IMR-90 (cell line): ENCODE data around the gene MYBPHL. TPM values are rescaled to one million over a fixed set of nuclear protein-coding genes. Genes with fewer than 3 reads are reported as not detected.

ENCODE experiments used
- ATAC-seq: fragments of 200-7000 bp; cut with Tn5 transposase; 2 replicates; pipeline ENCODE4 v1.9.1; 2020; ENCODE audit warnings: low read depth, mild to moderate bottlenecking, moderate library complexity
- BruUV-seq: library from RNA; stranded (reverse); fragments of 400-500 nt; replicated peaks from 2 replicates; lab custom pipeline; 2021; lab: Mats Ljungman, UMichigan
- CTCF ChIA-PET: fragments of 300-600 bp; formaldehyde crosslinking; extraction: SDS; loops from one replicate; lab custom pipeline; 2021; ENCODE audit warnings: antibody characterized with exemption; lab: Yijun Ruan, JAX
- POLR2A ChIA-PET: fragments of 300-600 bp; sonication (Branson Sonifier 250); formaldehyde crosslinking; loops from one replicate; lab custom pipeline; 2022; ENCODE audit warnings: antibody characterized with exemption; ENCODE audit not compliant: unreplicated experiment; lab: Charles Lee
- DNase-seq: peaks from one replicate; pipeline ENCODE4 v3.0.0; 2013
- H2AFZ ChIP-seq: replicated peaks from 2 replicates; pipeline ENCODE3; 2013; ENCODE audit warnings: low read length, mild to moderate bottlenecking; ENCODE audit not compliant: poor library complexity
- H2AK5ac ChIP-seq: 2 replicates; pipeline ENCODE4 v1.6.1; 2013; ENCODE audit warnings: low read depth, low read length, inconsistent platforms
- H2AK9ac ChIP-seq: replicated peaks from 2 replicates; pipeline ENCODE3; 2013; ENCODE audit warnings: mild to moderate bottlenecking, low read depth, low read length, moderate library complexity; ENCODE audit not compliant: poor library complexity
- H2BK120ac ChIP-seq: 2 replicates; pipeline ENCODE4 v1.6.1; 2013; ENCODE audit warnings: low read depth, low read length, inconsistent platforms
- H2BK15ac ChIP-seq: 3 replicates; pipeline ENCODE4 v1.6.1; 2013; ENCODE audit warnings: low read depth, low read length, inconsistent platforms
- H2BK20ac ChIP-seq: 2 replicates; pipeline ENCODE4 v1.6.1; 2013; ENCODE audit warnings: low read depth, mild to moderate bottlenecking, inconsistent platforms, low read length, moderate library complexity
- H2BK5ac ChIP-seq: 2 replicates; pipeline ENCODE4 v1.6.1; 2013; ENCODE audit warnings: mild to moderate bottlenecking, low read depth, low read length, inconsistent platforms; ENCODE audit not compliant: poor library complexity, severe bottlenecking
- H3K14ac ChIP-seq: replicated peaks from 2 replicates; pipeline ENCODE4 v1.6.1; 2013; ENCODE audit warnings: low read depth, low read length, inconsistent platforms
- H3K18ac ChIP-seq: 2 replicates; pipeline ENCODE4 v1.6.1; 2013; ENCODE audit warnings: low read depth, low read length, control low read depth
- H3K23ac ChIP-seq: 2 replicates; pipeline ENCODE4 v1.6.1; 2013; ENCODE audit warnings: low read depth, low read length, inconsistent platforms
- H3K27ac ChIP-seq: 2 replicates; pipeline ENCODE4 v1.5.1; 2013; ENCODE audit warnings: mild to moderate bottlenecking, control low read depth, low read length; ENCODE audit not compliant: insufficient read depth
- H3K27me3 ChIP-seq: 2 replicates; pipeline ENCODE4 v1.6.1; 2013; ENCODE audit warnings: low read length; ENCODE audit not compliant: control insufficient read depth, insufficient read depth
- H3K36me3 ChIP-seq: 2 replicates; pipeline ENCODE4 v1.6.1; 2013; ENCODE audit warnings: low read length, mixed read lengths; ENCODE audit not compliant: control insufficient read depth, insufficient read depth
- H3K4ac ChIP-seq: 2 replicates; pipeline ENCODE4 v1.6.1; 2013; ENCODE audit warnings: low read depth, low read length, inconsistent platforms
- H3K4me1 ChIP-seq: 2 replicates; pipeline ENCODE4 v1.6.1; 2013; ENCODE audit warnings: low read length, mixed read lengths; ENCODE audit not compliant: control insufficient read depth, insufficient read depth
- H3K4me2 ChIP-seq: 2 replicates; pipeline ENCODE4 v1.6.1; 2013; ENCODE audit warnings: low read depth, mild to moderate bottlenecking, control low read depth, low read length, moderate library complexity
- H3K4me3 ChIP-seq: 2 replicates; pipeline ENCODE4 v1.5.1; 2013; ENCODE audit warnings: low read depth, mild to moderate bottlenecking, control low read depth, low read length, moderate library complexity; ENCODE audit not compliant: insufficient read depth
- H3K56ac ChIP-seq: 2 replicates; pipeline ENCODE4 v1.6.1; 2013; ENCODE audit warnings: low read length, inconsistent platforms; ENCODE audit not compliant: insufficient read depth; ENCODE audit errors: extremely low read depth
- H3K79me1 ChIP-seq, 2 experiments: 2 replicates each; pipeline ENCODE4 v1.6.1; 2013; ENCODE audit warnings: low read length in 2 of 2, inconsistent platforms in 1 of 2, low read depth in 1 of 2
- H3K9ac ChIP-seq: 2 replicates; pipeline ENCODE4 v1.6.1; 2013; ENCODE audit warnings: low read depth, low read length, control low read depth
- H3K9me1 ChIP-seq: 2 replicates; pipeline ENCODE4 v1.6.1; 2013; ENCODE audit warnings: low read length, inconsistent platforms; ENCODE audit not compliant: insufficient read depth
- H3K9me3 ChIP-seq: 2 replicates; pipeline ENCODE4 v1.6.1; 2013; ENCODE audit warnings: low read length; ENCODE audit not compliant: control insufficient read depth, insufficient read depth
- H4K20me1 ChIP-seq: 2 replicates; pipeline ENCODE4 v1.6.1; 2013; ENCODE audit warnings: low read length, inconsistent platforms; ENCODE audit not compliant: insufficient read depth
- H4K5ac ChIP-seq: 2 replicates; pipeline ENCODE4 v1.6.1; 2013; ENCODE audit warnings: mild to moderate bottlenecking, low read depth, low read length, control low read depth
- H4K8ac ChIP-seq, 2 experiments: 2 replicates each; pipeline ENCODE4 v1.6.1; 2013; ENCODE audit warnings: low read depth in 2 of 2, low read length in 2 of 2, control low read depth in 1 of 2, inconsistent platforms in 1 of 2
- H4K91ac ChIP-seq: 2 replicates; pipeline ENCODE4 v1.6.1; 2013; ENCODE audit warnings: low read depth, low read length, inconsistent platforms; ENCODE audit not compliant: insufficient read depth
- BHLHE40 ChIP-seq: fragments of 150-350 bp; IDR thresholded peaks from 2 replicates; pipeline ENCODE4 v1.6.1; 2016; ENCODE audit warnings: mild to moderate bottlenecking, low read depth, low read length
- CEBPB ChIP-seq: IDR thresholded peaks from 2 replicates; pipeline ENCODE4 v1.6.1; 2012; ENCODE audit warnings: low read depth, low read length, improper control_type of control experiment
- CHD1 ChIP-seq: IDR thresholded peaks from 2 replicates; pipeline ENCODE4 v1.6.1; 2012; ENCODE audit warnings: low read depth, low read length, improper control_type of control experiment
- FOS ChIP-seq: fragments of 150-350 bp; IDR thresholded peaks from 2 replicates; pipeline ENCODE4 v1.6.1; 2016; ENCODE audit warnings: low read depth, low read length
- MAFK ChIP-seq: IDR thresholded peaks from 2 replicates; pipeline ENCODE4 v1.6.1; 2012; ENCODE audit warnings: low read depth, low read length, improper control_type of control experiment
- MAZ ChIP-seq: IDR thresholded peaks from 2 replicates; pipeline ENCODE4 v1.6.1; 2012; ENCODE audit warnings: low read depth, mild to moderate bottlenecking, low read length, improper control_type of control experiment, moderate library complexity, borderline replicate concordance
- MXI1 ChIP-seq: IDR thresholded peaks from 2 replicates; pipeline ENCODE4 v1.6.1; 2012; ENCODE audit warnings: low read depth, mild to moderate bottlenecking, low read length, moderate library complexity, borderline replicate concordance
- NFE2L2 ChIP-seq: fragments of 150-350 bp; IDR thresholded peaks from 2 replicates; pipeline ENCODE4 v1.6.1; 2016; ENCODE audit warnings: low read depth, mild to moderate bottlenecking, low read length
- POLR2A ChIP-seq: IDR thresholded peaks from 2 replicates; pipeline ENCODE4 v1.6.1; 2012; ENCODE audit warnings: mild to moderate bottlenecking, low read depth, low read length
- RAD21 ChIP-seq: IDR thresholded peaks from 2 replicates; pipeline ENCODE4 v1.6.1; 2012; ENCODE audit warnings: low read length, improper control_type of control experiment
- RCOR1 ChIP-seq: IDR thresholded peaks from 2 replicates; pipeline ENCODE4 v1.6.1; 2012; ENCODE audit warnings: mild to moderate bottlenecking, low read length, improper control_type of control experiment; ENCODE audit not compliant: insufficient replicate concordance
- RFX5 ChIP-seq: IDR thresholded peaks from 2 replicates; pipeline ENCODE4 v1.8.0; 2012; ENCODE audit warnings: low read depth, mild to moderate bottlenecking, low read length, moderate library complexity
- SMC3 ChIP-seq: fragments of 150-350 bp; IDR thresholded peaks from 2 replicates; pipeline ENCODE4 v1.6.1; 2016; ENCODE audit warnings: low read depth, mild to moderate bottlenecking, antibody characterized with exemption, low read length, moderate library complexity
- WGBS, 2 experiments: methylation state at CpG; one replicate each; pipeline versions ENCODE4 v1.1.5 to v1.1.7; 2013; ENCODE audit warnings: missing lambda C conversion rate in 2 of 2; ENCODE audit not compliant: insufficient read length in 1 of 2; ENCODE audit errors: extremely low coverage in 2 of 2; 5-methylcytosine and 5-hydroxymethylcytosine counted together
- dilution Hi-C: fragments of 300-500 bp; cut with HindIII; formaldehyde crosslinking; loops from one replicate; pipeline ENCODE4 v1.14.3; 2018; ENCODE audit warnings: low sequenced_read_pairs; ENCODE audit not compliant: unreplicated experiment
- in situ Hi-C: fragments of 300-500 bp; cut with MboI; formaldehyde crosslinking; loops from 3 replicates; pipeline ENCODE4 v1.14.3; 2019; ENCODE audit warnings: low sequenced_read_pairs, inconsistent platforms, mixed read lengths
- intact Hi-C: fragments of 100-400 bp; cut with micrococcal nuclease; formaldehyde crosslinking; loops from 2 replicates; pipeline ENCODE4 v1.10.0; 2022
- polyA plus RNA-seq, 3 experiments: library from polyadenylated mRNA; depleted of rRNA; stranded (reverse); fragments of >200 nt; gene quantifications; 2 replicates each; pipeline ENCODE4 v1.2.3, GENCODE V29; 2012; ENCODE audit warnings: low replicate concordance in 1 of 3
- total RNA-seq: library from RNA; depleted of rRNA; stranded (reverse); fragments of >200 nt; gene quantifications from 2 replicates; pipeline ENCODE4 v1.2.3, GENCODE V29; 2012
- TF ChIP-seq, protein P1 (sequence below): conservative IDR thresholded peaks from 2 replicates; pipeline ENCODE4 v1.5.1; 2012; ENCODE audit warnings: mild to moderate bottlenecking, low read depth, low read length, improper control_type of control experiment
- TF ChIP-seq, protein P2 (sequence below): fragments of 150-350 bp; IDR thresholded peaks from 2 replicates; pipeline ENCODE4 v1.6.1; 2016; ENCODE audit warnings: low read depth, mild to moderate bottlenecking, low read length, moderate library complexity, borderline replicate concordance
- TF ChIP-seq, protein P3 (sequence below): fragments of 150-350 bp; IDR thresholded peaks from 2 replicates; pipeline ENCODE4 v1.6.1; 2017; ENCODE audit warnings: mild to moderate bottlenecking, antibody characterized with exemption, low read length, low read depth

MYBPHL gene
- total and polyA plus RNA-seq, 2 of the 4 experiments (the other 2 are of a cell fraction): 0.07 TPM; not detected in 1

DNA sequence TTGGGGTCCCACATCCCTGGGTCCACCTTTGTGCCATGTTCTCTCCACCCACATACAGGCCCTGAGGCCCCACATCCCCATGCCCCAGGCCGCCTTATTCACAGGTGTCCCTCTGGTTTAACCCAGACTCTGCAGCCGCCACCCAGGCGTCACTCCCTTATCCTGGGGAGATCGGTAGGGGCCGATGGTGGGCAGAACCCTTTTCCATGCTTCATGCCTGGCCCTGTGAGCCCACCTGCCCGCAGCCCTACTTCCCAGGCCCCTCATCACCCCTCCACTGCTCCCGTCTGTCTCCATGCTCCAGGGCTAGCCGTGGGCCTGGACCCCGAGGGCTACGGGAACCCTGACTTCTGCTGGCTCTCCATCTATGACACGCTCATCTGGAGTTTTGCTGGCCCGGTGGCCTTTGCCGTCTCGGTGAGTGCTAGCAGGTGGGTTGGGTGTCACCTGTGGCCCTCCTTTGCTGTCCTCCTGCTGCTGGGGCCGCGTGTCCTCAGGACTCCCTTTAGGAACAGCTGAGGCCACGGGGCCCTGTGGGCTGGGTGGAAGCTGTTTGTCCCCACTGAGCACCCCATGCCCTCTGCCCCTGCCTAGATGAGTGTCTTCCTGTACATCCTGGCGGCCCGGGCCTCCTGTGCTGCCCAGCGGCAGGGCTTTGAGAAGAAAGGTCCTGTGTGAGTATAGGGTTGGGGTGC lies 36.0 kb downstream of the MYBPHL start:
- Histone ChIP-seq H2BK5ac (no peak overlapping the region), H3K27me3 (no peaks in the 10 kb centered on the region), H2AFZ (no peak overlapping the region), H3K9me1 (0 out of 2 replicates have a peak, but pooled peaks cover 3% of the 10 kb centered on the region), H3K14ac (no peak overlapping the region), H4K91ac (no peak overlapping the region), H3K23ac (no peak overlapping the region), H3K4ac (no peak overlapping the region), H4K5ac (no peak overlapping the region), H3K4me3 (no peak overlapping the region), H3K36me3 (peaks cover 2% of the 10 kb centered on the region; the same call in 1 of the 2 replicates), H3K9me3 (peaks cover 2% of the 10 kb centered on the region; the same call in 1 of the 2 replicates), H3K27ac (no peak overlapping the region), H2BK15ac (no peak overlapping the region), H2AK5ac (no peak overlapping the region), H2BK20ac (no peak overlapping the region), H4K8ac (no peak overlapping the region), H3K4me2 (no peak overlapping the region), H2AK9ac (no peak overlapping the region), H3K4me1 (peaks cover 10% of the 10 kb centered on the region), H3K79me1 (no peaks in the 10 kb centered on the region), H3K18ac (no peak overlapping the region), H2BK120ac (no peak overlapping the region), H3K9ac (no peak overlapping the region), H3K56ac (no peak overlapping the region), H4K20me1 (no peaks in the 10 kb centered on the region)
- no peak for DNase-seq
- no TSS peak for BruUV-seq
- TF ChIP-seq MAZ (no peak), FOS (no peak), CEBPB (no peak), CHD1 (no peak), RCOR1 (no peak), RFX5 (no peak), BHLHE40 (no peak), SMC3 (no peak), POLR2A (no peak), NFE2L2 (no peak), MXI1 (no peak), MAFK (no peak), RAD21 (no peak)
- TF ChIP-seq, protein P1, sequence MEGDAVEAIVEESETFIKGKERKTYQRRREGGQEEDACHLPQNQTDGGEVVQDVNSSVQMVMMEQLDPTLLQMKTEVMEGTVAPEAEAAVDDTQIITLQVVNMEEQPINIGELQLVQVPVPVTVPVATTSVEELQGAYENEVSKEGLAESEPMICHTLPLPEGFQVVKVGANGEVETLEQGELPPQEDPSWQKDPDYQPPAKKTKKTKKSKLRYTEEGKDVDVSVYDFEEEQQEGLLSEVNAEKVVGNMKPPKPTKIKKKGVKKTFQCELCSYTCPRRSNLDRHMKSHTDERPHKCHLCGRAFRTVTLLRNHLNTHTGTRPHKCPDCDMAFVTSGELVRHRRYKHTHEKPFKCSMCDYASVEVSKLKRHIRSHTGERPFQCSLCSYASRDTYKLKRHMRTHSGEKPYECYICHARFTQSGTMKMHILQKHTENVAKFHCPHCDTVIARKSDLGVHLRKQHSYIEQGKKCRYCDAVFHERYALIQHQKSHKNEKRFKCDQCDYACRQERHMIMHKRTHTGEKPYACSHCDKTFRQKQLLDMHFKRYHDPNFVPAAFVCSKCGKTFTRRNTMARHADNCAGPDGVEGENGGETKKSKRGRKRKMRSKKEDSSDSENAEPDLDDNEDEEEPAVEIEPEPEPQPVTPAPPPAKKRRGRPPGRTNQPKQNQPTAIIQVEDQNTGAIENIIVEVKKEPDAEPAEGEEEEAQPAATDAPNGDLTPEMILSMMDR: no peak
- TF ChIP-seq, protein P2, sequence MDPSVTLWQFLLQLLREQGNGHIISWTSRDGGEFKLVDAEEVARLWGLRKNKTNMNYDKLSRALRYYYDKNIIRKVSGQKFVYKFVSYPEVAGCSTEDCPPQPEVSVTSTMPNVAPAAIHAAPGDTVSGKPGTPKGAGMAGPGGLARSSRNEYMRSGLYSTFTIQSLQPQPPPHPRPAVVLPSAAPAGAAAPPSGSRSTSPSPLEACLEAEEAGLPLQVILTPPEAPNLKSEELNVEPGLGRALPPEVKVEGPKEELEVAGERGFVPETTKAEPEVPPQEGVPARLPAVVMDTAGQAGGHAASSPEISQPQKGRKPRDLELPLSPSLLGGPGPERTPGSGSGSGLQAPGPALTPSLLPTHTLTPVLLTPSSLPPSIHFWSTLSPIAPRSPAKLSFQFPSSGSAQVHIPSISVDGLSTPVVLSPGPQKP: no peak
- TF ChIP-seq, protein P3, sequence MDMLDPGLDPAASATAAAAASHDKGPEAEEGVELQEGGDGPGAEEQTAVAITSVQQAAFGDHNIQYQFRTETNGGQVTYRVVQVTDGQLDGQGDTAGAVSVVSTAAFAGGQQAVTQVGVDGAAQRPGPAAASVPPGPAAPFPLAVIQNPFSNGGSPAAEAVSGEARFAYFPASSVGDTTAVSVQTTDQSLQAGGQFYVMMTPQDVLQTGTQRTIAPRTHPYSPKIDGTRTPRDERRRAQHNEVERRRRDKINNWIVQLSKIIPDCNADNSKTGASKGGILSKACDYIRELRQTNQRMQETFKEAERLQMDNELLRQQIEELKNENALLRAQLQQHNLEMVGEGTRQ: no peak
- POLR2A ChIA-PET: no interaction called here
- dilution Hi-C loops (no loop called here), intact Hi-C loops (no loop called here), in situ Hi-C loops (no loop called here)
- CTCF ChIA-PET: no interaction called here
- WGBS, 2 experiments: 75% methylated on average over 2 of the region's 20 CpGs; no CpG with 5 or more reads in 1 of the 2 experiments
- no peak for ATAC-seq
